ENCODE results near the gene NXT1.

The NXT1 gene

GRCh38 chr20:23375827-23376226 lies 25.2 kb downstream of the NXT1 start:
- no peak overlapping the region for H3K4me3 ChIP-seq
- TF ChIP-seq Cebpa-rat (IDR thresholded peaks at IDR 0.05), result no peak
- H3K9ac ChIP-seq, result no peak overlapping the region
- peaks cover 0 to 17% (median 0%) of the 10 kb centered on the region in 10 experiments; a peak in 6 of 20 replicates for H3K4me1 ChIP-seq
- no peak overlapping the region for H3K4me2 ChIP-seq
- peaks cover 0 to 32% (median 7%) of the 10 kb centered on the region in 11 experiments; a peak in 10 of 22 replicates for H4K20me1 ChIP-seq
- no peaks in the 10 kb centered on the region for H3K27me3 ChIP-seq
- peaks cover 89 to 100% (median 95%) of the 10 kb centered on the region in 11 experiments for H3K36me3 ChIP-seq
- no peak overlapping the region for H3K27ac ChIP-seq
- peaks cover 11 to 31% (median 18%) of the 10 kb centered on the region in 11 experiments; a peak in 19 of 22 replicates for H3K9me3 ChIP-seq (replicated peaks in 1 of 11)

- Histone ChIP-seq H3K4me3 (no peak overlapping the region), H3K27me3 (no peaks in the 10 kb centered on the region), H3K36me3 (peaks cover 85 to 99% (median 91%) of the 10 kb centered on the region in 11 experiments), H3K27ac (no peak overlapping the region), H3K4me2 (no peak overlapping the region), H4K20me1 (peaks cover 0 to 10% (median 0%) of the 10 kb centered on the region in 11 experiments; a peak in 2 of 22 replicates), H3K9ac (no peak overlapping the region), H3K4me1 (peaks cover 6 to 16% (median 11%) of the 10 kb centered on the region in 10 experiments; a peak in 17 of 20 replicates), H3K9me3 (replicated peaks in 1 of 11) (peaks cover 17 to 33% (median 23%) of the 10 kb centered on the region in 11 experiments; a peak in 20 of 22 replicates)
- TF ChIP-seq Cebpa-rat (IDR thresholded peaks at IDR 0.05), result no peak
Observed at GRCh38 chr20:23379772-23380171, 29.2 kb downstream of the NXT1 start.

GRCh38 chr20:23381876-23382275 lies 31.3 kb downstream of the NXT1 start:
- Histone ChIP-seq H3K27ac (no peak overlapping the region), H3K4me3 (no peak overlapping the region), H3K4me1 (peaks cover 6 to 16% (median 11%) of the 10 kb centered on the region in 10 experiments; a peak in 17 of 20 replicates), H3K4me2 (peak overlapping the region in 8 of 11 experiments; percentile 7 to 33 (median 17); a peak in 9 of 22 replicates), H3K27me3 (no peaks in the 10 kb centered on the region), H3K9me3 (replicated peaks in 1 of 11) (peaks cover 0 to 24% (median 12%) of the 10 kb centered on the region in 11 experiments; a peak in 9 of 22 replicates), H4K20me1 (peaks cover 0 to 10% (median 0%) of the 10 kb centered on the region in 11 experiments; a peak in 2 of 22 replicates), H3K36me3 (peaks cover 79 to 99% (median 89%) of the 10 kb centered on the region in 11 experiments), H3K9ac (no peak overlapping the region)
- TF ChIP-seq Cebpa-rat (IDR thresholded peaks at IDR 0.05), result no peak

- Histone ChIP-seq H3K27me3 (no peaks in the 10 kb centered on the region), H3K9ac (no peak overlapping the region), H3K27ac (no peak overlapping the region), H4K20me1 (peaks cover 0 to 17% (median 0%) of the 10 kb centered on the region in 11 experiments; a peak in 2 of 22 replicates), H3K4me1 (peaks cover 6 to 15% (median 11%) of the 10 kb centered on the region in 10 experiments; a peak in 17 of 20 replicates), H3K9me3 (replicated peaks in 1 of 11) (peaks cover 0 to 33% (median 13%) of the 10 kb centered on the region in 11 experiments; a peak in 9 of 22 replicates), H3K36me3 (peaks cover 81 to 99% (median 85%) of the 10 kb centered on the region in 11 experiments), H3K4me2 (no peak overlapping the region), H3K4me3 (no peak overlapping the region)
- no peak for TF ChIP-seq Cebpa-rat (IDR thresholded peaks at IDR 0.05)
Observed at GRCh38 chr20:23386304-23387117, 35.9 kb downstream of the NXT1 start.

- Histone ChIP-seq H3K4me2 (no peak overlapping the region), H4K20me1 (peaks cover 0 to 11% (median 0%) of the 10 kb centered on the region in 11 experiments; a peak in 2 of 22 replicates), H3K9me3 (replicated peaks in 1 of 11) (peaks cover 0 to 33% (median 13%) of the 10 kb centered on the region in 11 experiments; a peak in 9 of 22 replicates), H3K27ac (no peak overlapping the region), H3K9ac (no peak overlapping the region), H3K4me3 (no peak overlapping the region), H3K36me3 (peaks cover 81 to 100% (median 89%) of the 10 kb centered on the region in 11 experiments), H3K4me1 (peaks cover 1 to 10% (median 6%) of the 10 kb centered on the region in 10 experiments; a peak in 17 of 20 replicates), H3K27me3 (no peaks in the 10 kb centered on the region)
- TF ChIP-seq Cebpa-rat (IDR thresholded peaks at IDR 0.05), result no peak
Observed at GRCh38 chr20:23387118-23387443, 36.5 kb downstream of the NXT1 start.

- Histone ChIP-seq H3K9ac (no peak overlapping the region), H3K27ac (no peak overlapping the region), H3K36me3 (peaks cover 82 to 100% (median 92%) of the 10 kb centered on the region in 11 experiments), H3K9me3 (replicated peaks in 1 of 11) (peaks cover 0 to 15% (median 0%) of the 10 kb centered on the region in 11 experiments; a peak in 3 of 22 replicates), H3K4me2 (no peak overlapping the region), H3K4me3 (no peak overlapping the region), H4K20me1 (peaks cover 0 to 21% (median 0%) of the 10 kb centered on the region in 11 experiments; a peak in 2 of 22 replicates), H3K4me1 (no peaks in the 10 kb centered on the region), H3K27me3 (no peaks in the 10 kb centered on the region)
- TF ChIP-seq Cebpa-rat (IDR thresholded peaks at IDR 0.05), result no peak
Observed at GRCh38 chr20:23390091-23390774, 39.6 kb downstream of the NXT1 start.

- Histone ChIP-seq H3K4me1 (peaks cover 0 to 1% (median under 1%) of the 10 kb centered on the region in 10 experiments; a peak in 11 of 20 replicates), H4K20me1 (peaks cover 0 to 25% (median 0%) of the 10 kb centered on the region in 11 experiments; a peak in 3 of 22 replicates), H3K27ac (no peak overlapping the region), H3K36me3 (peaks cover 74 to 96% (median 84%) of the 10 kb centered on the region in 11 experiments), H3K9me3 (replicated peaks in 1 of 11) (peaks cover 0 to 10% (median 0%) of the 10 kb centered on the region in 11 experiments; a peak in 1 of 22 replicates), H3K9ac (no peak overlapping the region), H3K4me2 (no peak overlapping the region), H3K27me3 (no peaks in the 10 kb centered on the region), H3K4me3 (no peak overlapping the region)
- TF ChIP-seq Cebpa-rat (IDR thresholded peaks at IDR 0.05), result no peak
Observed at GRCh38 chr20:23391707-23392310, 41.2 kb downstream of the NXT1 start.

GRCh38 chr20:23393996-23394775 lies 43.6 kb downstream of the NXT1 start:
- Histone ChIP-seq H3K27me3 (no peaks in the 10 kb centered on the region), H3K9ac (no peak overlapping the region), H3K9me3 (replicated peaks in 1 of 11) (no peaks in the 10 kb centered on the region), H3K36me3 (peaks cover 55 to 76% (median 64%) of the 10 kb centered on the region in 11 experiments), H4K20me1 (peaks cover 0 to 36% (median 0%) of the 10 kb centered on the region in 11 experiments; a peak in 6 of 22 replicates), H3K4me2 (no peak overlapping the region), H3K4me3 (no peak overlapping the region), H3K27ac (no peak overlapping the region), H3K4me1 (peaks cover 16 to 25% (median 24%) of the 10 kb centered on the region in 10 experiments)
- TF ChIP-seq Cebpa-rat (IDR thresholded peaks at IDR 0.05), result peak in 1 of 11 experiments; percentile 18; a peak in 2 of 22 replicates
